Fibroblast of skin of left biceps (primary cell): ENCODE measurements around the gene KLF2.

Source experiments
- DNase-seq, 2 experiments: peaks; one replicate each; pipeline ENCODE4 v3.0.0-alpha.2; 2013; ENCODE audit warnings: low read depth in 2 of 2

Gene KLF2

DNA sequence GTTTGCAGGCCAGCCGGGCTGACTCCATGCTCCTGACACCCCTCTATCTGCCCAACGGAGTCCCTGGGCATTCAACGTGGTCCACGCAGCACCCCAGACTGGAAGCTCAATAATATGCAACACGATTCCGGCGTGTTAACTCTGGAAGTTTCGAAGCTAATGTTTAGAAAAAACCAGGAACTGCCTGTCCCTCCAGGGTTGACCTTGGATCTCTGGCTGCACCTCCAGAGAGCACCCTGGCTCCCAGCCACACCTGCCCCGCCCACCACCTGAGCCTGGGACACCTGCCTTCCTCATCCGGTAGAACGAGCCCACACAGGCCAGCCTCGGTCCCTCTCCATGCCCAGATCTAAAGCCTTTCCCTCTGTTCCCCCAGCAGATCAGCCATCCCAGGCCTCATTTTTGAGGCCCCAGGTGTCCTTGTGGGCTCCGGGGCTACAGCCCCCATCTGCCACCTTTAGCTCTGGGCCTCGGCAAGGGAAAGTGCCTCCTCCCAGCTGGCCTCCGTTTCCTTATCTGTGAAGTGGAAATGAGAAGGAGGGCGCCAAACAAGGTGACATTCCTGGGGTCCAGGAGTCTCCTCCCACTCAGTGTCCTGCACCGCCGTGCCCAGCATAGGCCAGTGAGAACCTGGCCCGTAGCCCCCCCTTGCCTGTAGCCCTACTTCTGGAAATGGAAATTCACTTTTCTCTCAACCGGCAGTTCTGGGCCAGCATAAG lies 38.7 kb downstream of the KLF2 start:
- no peak for DNase-seq

DNA sequence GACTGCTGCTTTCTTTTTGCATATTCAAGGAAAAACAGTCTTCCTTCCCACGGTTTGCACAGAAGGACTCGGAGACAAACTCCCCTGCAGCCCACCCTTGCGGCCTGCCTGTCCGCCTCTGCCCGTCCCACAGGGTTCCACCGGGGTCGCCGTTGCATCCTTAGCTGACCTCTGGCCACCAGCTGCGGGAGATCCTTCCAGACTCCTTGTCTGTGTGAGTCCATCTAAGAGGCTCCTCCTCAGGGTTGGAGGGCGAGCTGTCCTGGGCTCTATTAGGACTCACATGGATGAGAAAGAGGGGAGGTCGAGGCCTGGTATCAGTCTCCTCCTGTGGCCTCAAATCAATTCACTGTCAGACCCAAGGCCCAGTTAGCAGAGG lies 39.2 kb downstream of the KLF2 start:
- no peak for DNase-seq

DNA sequence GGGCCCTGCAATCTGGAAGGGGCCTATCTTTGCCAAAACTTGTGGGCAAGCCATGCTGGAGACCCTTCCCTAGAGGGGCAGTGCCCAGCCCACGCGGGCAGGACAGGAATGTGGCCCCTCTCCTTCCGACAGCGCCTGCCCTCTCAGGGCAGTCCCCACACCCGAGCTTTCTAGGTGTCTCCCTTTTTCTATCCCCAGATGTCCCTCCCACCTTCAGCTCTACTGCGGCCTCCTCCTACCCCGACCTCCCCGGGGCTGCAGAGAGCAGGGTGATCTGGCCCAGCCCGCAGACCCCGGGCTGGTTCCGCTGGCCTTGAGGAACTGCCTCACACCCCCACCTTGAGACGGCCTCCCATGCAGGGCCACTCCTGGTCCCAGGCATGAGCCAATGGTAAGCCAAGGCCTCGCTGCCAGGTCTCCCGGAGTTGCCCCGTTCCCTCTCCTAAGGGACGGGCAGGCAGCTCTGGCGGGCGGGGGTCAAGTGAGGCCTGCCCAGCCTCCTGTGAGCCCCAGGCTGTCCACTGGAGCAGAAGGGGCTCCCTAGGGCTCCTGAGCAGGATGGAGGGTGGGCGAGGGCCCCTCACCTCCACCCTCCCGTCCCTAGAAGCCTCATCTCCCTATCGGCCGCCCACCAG lies 39.7 kb downstream of the KLF2 start:
- DNase-seq, result no peak

DNA sequence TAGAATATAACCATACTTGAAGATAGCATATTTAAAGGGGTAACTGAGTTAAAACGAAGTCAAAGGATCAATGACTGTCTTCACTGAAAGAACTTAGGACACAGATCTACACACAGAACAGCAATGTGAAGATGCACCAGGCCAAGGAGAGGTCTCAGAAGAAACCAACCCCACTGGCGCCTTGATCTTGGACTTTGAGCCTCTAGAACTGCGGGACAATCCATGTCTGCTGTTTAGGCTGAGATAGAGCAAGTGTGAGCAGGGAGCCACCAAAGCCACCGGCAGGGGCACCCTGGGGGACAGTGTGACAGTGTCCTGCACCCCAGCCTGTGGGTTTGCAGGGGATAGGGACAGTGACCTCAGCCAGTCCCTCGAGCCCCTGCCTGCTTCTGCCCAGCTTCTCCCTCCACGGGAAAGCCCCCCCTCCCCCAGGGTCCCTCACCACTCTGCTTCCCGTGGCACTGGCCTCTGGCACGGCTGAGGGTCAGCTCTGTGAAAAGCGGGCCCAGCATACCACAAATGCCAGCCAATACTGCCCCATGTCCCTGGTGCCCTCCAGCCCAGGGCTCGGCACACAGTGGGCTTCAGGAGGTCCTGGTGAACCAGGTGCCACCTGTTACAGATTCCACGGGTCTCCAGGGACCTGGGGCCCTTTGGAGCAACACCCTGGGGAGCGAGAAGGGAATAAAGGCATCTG lies 40.8 kb downstream of the KLF2 start:
- no peak for DNase-seq

DNA sequence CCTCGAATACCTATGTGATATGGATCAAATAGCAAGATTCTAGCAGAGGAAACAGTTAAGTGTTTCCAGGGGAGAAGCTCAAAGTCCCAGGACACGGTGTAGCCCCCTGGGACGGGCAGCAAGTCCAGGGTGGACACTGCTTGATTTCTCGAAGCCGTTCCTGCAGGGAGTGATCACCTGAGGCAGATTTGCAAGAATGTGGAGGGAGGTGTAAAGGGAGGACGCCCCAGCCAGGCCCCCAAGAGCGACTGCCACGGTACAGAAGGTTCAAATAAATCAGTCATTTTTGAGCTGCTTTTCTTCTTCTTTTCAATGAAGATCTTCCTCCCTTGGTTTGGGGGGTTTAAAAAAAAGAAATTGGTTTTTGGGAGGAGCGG lies 41.4 kb downstream of the KLF2 start:
- DNase-seq, result no peak

DNA sequence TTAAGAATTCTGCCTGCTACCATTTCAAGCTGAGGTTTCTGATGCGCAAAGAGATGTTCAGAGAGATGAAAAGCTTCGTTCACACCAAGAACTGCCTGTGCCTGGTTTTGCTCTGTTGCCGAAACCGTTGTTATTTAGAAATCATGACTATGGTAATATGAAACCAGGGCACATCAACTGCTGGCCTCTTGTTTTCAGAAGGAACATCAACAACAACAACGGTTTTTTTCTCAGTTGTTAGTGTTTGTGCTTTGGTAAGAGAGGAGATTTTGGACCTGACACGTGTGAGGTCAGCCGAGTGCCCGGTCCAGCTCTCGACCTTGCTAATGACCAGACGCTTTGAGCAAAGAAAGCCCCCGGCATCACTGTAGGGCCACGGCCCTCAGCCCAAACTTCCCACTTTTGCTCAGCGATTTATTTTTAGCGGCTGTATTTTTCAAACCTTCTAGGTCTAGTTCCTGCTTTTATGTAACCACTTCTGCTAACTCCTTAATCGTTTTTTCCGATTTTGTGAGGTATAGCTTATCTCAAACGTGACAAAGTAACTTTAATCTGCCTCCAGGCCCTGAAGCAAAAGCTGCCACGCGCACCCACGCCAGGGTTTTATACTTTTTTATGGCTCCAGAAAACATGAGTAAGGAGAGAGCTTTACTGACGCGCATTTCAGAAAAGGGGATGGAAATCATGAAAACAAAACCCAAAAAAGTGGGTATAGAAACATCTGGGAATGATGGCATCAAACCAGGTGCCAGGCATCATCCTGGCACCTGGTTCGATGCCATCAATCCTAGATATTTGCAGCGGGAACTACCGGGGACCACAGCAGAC lies 42.0 kb downstream of the KLF2 start:
- no peak for DNase-seq

DNA sequence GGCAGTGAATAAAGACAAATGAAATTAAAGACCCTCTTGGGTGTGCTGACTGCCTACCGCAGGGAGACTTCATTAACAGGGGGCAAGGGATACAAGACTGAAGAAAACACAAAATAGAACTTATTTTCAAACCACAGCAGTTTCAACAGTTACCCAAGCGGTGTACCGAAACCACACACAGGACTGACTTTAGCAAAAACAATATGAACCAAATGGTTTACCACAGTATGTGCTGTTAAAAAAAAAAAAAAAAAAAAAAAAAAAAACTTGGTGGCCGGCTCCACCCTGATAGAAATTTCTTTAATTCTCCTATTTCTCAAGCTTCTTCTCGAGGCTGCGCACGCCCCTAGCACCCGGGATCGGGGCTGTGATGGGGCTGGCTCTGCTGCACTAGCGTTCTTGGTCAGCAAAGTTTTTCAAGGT lies 42.6 kb downstream of the KLF2 start:
- DNase-seq, result no peak

DNA sequence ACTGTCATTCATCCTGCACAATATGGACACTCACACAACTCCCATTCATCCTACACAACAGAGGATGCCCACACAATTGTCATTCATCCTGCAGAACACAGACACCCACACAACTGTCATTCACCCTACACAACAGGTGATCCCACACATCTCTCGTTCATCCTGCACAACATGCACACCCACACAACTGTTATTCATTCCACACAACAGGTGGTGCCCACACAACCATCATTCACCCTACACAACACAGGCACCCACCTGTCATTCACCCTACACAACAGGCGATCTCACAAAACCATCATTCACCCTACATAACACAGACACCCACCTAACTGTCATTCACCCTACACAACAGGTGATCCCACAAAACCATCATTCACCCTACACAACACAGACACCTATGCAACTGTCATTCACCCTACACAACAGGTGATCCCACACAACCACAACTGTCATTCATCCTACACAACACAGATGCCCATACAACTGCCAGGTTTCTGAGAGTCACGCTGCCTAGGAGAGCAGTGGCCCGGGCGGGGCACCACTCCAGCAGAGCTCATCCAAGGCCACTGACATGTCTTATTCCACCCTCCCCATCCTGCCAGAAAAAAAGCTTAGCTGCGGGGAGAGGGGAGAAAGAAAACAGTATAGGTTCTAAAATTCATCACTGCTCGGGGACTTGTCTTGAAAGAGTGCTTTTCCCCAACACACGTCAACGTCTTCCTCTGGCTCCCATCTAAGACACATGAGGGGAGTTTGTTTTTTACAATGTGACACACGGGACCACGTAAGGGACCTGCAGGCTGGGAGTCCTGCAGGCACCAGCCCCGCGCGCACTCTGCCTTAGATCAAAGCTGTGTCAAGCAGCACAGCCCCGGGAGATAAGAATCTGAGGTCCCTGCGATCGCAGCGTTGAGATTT lies 44.0 kb downstream of the KLF2 start:
- DNase-seq, result no peak

DNA sequence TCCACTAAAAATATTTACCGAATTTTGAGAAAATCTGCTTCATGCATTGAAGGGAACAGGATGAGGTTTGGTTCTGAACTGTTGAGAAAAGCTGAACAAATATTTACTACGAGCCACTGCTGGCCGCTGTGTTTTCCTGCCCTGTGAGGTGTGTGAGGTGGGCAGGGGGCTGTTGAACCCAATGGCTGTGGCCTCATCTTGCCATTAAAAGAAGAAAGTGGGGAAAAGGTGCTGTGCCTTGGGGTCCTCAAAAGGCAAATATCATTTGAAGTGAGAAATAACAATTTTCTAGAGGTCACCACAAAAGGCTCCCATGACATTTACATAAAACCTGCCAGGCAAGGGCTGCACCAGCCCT lies 44.7 kb downstream of the KLF2 start:
- no peak for DNase-seq

DNA sequence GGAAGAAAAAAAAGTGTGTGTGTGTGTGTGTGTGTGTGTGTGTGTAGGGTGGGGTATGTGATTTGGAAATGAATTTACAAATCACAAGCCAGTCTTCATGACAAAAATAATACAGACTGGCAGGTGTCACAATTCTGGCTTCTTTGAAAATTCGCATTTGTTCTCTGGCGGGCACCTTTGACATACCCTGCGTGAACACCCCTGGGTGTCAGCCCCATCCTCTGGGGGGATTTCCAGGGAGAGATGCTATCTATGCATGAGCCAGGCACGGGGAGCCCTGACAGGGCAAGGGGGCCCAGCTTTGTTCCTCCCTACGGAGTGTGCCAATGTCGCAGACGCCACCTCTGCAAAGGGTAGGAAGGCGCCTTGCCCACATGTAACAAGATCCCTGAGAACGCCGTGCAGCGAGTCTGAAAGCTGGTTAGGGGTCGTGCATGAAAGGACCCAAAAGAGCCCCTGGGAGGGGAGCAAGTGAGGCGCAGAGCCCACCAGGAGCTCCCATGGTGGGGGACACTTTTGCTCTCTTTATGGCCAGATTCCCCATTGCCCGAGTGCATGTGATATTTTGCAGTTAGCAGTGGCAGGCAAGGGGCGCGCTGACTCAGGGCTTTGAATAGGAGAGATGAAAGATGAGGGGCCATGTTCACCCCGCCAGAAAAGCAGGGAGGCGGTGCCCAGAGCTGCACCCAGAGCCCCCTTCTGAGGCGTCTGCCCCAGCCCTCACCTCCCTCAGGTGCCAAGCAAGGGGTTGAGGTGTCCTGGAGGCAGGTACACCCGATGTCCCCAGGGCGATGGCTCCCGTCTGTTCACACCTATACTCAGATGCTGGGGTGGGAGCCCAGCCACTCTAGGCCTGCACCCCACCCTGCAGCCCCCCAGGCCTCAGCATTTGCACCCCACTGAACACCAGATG lies 45.3 kb downstream of the KLF2 start:
- DNase-seq, result no peak

DNA sequence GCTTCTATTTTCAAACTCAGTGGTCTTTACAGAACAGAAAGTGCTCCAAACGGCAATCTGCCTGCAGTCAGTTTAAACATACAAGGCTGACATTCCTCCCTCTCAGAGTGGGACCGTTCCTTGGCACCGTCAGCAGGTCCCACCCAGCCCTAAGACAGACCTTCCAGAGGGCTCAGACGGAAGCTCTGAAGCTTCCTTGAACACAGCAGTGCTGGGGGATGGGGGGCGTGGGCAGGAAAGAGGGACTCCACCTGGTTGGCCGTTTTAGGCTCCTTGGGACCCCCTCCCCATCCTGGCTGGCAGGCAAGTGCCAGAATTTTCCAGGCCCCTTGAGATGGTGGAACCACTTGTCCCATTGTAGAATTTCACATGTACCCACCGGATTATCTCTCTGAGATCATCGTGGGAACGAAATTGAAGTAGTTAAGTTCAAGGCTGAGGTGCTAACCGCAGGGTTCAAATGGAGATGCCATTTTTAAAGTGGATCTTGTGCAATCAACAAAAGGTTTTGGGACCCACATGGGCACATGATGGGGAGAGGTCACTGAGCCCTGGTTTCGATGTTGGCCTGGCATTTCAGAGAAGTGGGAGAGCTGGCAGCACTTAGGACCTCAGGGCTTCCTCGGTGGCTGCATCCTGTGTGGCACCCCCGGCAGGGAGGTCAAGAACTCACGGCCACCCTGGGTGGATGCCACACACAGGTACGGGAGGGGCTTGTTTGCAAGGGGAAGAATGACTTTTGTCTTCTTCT lies 46.2 kb downstream of the KLF2 start:
- no peak for DNase-seq

DNA sequence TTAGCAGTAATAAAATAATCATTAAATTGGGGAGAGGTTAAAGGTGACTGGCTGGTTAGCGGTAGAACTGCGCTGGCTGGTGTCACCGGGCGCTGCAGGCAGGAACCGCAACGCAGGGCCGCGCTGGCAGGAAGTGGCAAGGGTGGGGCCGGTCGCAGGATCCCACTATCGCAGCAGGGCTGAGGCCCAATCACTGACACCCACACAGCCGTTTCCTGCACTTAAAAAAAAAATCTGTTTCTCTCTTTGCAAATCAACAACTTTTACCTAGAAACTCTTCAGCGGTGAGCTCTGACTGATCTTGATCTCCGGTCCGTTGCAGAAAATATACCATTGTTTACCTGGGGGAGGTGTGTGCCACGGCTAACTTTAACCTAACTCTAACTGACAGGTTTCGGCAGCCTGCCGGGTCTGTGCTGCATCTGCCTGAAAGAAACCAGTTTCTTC lies 46.9 kb downstream of the KLF2 start:
- no peak for DNase-seq

DNA sequence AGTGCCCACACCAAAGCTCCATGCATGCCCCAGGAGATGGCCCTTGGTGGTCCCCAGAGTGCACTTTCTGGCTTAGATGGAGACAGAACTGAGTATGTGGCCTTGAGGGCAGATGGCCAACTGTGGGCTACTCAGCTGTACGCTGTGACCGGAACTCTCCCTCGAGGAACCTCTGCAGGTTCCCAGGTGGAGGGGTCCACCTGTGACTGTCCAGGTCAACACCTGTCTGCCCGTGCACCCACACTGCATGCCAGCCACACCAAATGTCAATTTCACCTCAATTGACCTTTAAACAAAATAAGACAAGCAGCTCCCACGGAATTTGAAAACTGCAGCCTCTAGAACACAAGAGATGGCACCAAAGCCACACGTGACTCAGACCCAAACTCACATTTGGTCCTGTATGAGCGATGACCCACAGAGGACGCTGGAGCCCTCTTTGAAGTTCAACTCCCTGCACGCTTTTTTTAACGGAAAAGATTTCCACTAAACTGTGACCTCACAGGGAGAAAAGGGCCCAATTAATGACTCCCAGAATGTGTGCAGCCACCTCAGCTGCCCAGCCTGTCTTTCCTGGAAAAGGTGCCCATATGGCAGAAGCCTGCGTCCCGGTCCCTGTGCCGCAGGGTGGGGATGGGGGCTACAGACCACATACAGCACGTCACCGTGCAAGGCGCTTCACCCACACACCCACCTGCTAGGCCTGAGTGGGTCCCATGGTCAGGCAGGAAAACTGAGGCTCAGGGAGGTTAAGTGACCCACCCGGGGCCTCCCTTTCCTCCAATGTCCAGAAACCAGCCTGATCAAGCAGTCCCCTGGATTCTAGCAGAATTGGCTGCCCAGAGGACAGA lies 47.7 kb downstream of the KLF2 start:
- no peak for DNase-seq

DNA sequence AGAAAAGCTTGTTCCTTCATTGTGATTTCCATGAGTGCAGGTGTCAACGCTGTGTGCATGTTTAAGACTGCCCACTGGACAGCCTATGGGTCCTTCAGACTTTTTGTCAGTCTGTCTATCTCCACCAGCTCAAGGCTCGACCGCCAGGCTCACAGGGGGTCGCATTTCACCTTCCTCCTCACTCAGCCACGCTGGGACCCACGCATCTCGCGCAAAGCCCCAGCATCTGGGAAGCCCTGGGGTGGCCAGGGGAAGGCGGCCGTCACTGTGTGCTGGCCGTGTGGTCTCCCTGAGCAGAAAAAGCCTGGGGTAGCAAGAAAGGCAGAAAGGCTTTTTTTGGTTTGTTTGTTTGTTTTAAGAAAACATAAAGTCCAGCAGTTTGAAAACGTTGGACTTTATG lies 48.5 kb downstream of the KLF2 start:
- DNase-seq, result no peak

DNA sequence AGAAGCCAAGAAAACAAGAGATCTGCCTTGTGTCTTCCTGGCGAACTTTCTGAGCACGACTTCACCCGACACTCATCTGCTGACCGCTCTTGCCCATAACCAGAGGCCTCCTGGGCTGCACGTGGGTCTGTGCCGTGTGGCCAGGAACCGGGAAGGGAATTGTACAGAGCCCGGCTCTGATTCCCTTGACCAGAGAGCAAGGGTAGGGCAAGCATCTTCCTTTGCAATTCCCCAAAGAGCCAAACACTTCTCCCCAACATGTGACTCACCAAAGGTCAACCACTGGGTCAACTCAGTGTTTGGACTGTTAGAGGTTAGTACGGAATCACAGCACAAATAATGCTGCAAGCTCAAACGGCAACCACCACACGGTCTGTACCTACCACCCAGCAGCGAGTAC lies 48.9 kb downstream of the KLF2 start:
- no peak for DNase-seq

DNA sequence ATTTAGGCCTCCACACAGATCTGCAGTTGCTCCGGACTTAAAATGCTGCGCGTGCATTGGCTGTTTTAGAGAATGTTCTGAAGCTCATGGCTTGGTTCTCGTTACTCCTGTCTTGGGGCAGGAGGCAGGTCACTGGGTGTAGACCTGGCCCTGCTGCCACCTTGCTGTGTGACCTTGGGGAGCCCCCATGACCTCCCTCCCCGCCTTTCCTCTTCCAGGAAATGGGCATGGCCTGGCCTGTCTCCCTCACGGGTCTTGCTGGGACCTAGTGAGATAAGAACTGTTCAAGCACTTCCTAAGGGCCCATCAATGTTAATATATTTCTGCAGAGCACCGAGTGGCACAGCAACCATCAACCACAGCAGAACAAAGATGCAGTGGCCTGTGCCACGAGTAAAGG lies 49.4 kb downstream of the KLF2 start:
- no peak for DNase-seq

DNA sequence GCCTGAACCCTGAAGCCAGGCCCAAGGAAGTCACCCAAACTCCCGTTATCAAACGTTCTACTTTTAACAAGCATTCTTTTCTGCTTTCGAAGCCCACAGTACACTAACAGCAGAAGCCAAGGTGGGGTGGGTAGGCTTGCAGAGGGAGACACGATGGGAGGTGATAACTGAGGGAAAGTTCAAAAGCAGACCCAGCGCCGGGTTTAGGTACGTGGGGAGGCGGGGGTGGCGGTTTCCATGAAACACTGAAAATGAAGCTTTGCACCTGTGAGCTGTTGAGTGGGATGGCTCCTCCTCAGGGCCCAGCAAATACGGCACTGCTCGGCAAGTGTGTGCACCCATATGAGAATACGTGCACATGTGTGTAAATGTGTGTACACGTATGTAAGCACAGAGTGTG lies 49.8 kb downstream of the KLF2 start:
- no peak for DNase-seq

DNA sequence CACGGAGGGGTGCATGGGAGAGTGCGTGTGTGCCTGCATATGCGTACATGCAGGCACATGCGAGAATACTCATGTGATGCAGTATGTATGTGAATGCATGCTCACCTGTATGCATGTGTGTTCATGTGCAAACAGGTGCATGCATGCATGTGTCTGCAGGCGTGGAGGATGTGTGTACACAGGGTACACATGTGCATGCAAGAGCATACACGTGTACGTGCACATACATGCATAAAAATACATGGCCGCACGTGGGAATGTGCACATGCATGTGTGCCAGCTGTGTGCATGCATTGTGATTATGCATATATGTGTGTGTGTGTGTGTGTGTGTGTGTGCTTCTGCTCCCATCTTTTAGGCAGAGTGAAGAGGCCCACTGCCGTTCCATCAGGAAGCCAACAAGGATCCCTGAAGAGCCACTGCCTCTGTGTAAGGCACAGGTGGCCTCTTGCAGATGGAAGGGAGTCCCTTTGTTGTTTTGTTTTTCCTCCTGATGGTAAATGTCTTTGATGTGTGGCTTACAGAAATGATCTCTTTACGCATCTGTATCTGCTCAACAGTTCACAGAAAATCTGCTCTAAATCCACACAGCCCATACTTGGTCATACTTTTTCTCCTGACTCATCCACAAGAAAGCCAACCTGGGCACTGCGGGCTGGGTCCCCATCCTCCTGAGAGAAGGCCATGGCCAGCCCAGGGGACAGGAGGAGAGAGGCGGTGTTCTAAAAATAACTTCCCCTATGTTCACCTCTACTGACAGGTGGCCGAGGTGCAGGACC lies 50.7 kb downstream of the KLF2 start:
- no peak for DNase-seq
